Ishikawa (cell line): Measurements from ENCODE around the gene TRPM5.

Experiments used
- CEBPB ChIP-seq: IDR thresholded peaks from 2 replicates; pipeline ENCODE4 v1.6.1; 2012
- CREB1 ChIP-seq: IDR thresholded peaks from 2 replicates; pipeline ENCODE4 v1.6.1; 2012; ENCODE audit warnings: low read depth
- EGR1 ChIP-seq: IDR thresholded peaks from 2 replicates; pipeline ENCODE4 v1.6.1; 2012
- EP300 ChIP-seq: IDR thresholded peaks from 2 replicates; pipeline ENCODE4 v1.6.1; 2012; ENCODE audit warnings: borderline replicate concordance
- NFIC ChIP-seq: IDR thresholded peaks from 2 replicates; pipeline ENCODE4 v1.6.1; 2012
- RAD21 ChIP-seq: IDR thresholded peaks from 2 replicates; pipeline ENCODE4 v1.6.1; 2012; ENCODE audit warnings: low read depth
- REST ChIP-seq: IDR thresholded peaks from 2 replicates; pipeline ENCODE4 v1.6.1; 2012; ENCODE audit warnings: low read depth, mild to moderate bottlenecking
- TAF1 ChIP-seq: IDR thresholded peaks from 2 replicates; pipeline ENCODE4 v1.6.1; 2012; ENCODE audit warnings: low read depth, mild to moderate bottlenecking
- TCF12 ChIP-seq: IDR thresholded peaks from 2 replicates; pipeline ENCODE4 v1.6.1; 2012; ENCODE audit warnings: low read depth
- TEAD4 ChIP-seq: IDR thresholded peaks from 2 replicates; pipeline ENCODE4 v1.6.1; 2012
- YY1 ChIP-seq: IDR thresholded peaks from 2 replicates; pipeline ENCODE4 v1.6.1; 2012; ENCODE audit warnings: low read depth
- ZBTB7A ChIP-seq: IDR thresholded peaks from 2 replicates; pipeline ENCODE4 v1.6.1; 2012; ENCODE audit warnings: low read depth
- TF ChIP-seq, protein P1 (sequence below): IDR thresholded peaks from 2 replicates; pipeline ENCODE4 v1.6.1; 2012

DNA sequence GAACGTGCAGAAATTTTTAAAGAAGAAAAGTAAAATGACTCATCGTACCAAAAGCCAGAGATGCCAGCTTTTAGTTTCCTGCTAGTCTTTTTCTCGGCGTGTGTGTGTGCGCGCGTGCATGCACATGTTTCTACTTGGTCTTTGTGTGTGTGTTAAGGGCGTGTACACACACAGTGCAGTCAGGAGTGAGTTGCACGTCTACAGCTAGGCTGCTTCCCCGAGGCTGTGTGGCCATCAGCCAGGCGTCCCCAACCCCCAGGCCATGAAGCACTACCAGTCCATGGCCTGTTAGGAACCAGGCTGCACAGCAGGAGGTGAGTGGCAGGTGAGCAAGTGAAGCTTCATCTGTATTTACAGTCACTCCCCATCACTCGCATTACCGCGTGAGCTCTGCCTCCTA is 36.9 kb upstream of the TRPM5 start:
- TF ChIP-seq YY1 (no peak), CREB1 (no peak), NFIC (no peak), TAF1 (no peak), EP300 (no peak), EGR1 (no peak), CEBPB (no peak), RAD21 (no peak), TEAD4 (no peak), REST (no peak), TCF12 (no peak), ZBTB7A (no peak)
- TF ChIP-seq, protein P1, sequence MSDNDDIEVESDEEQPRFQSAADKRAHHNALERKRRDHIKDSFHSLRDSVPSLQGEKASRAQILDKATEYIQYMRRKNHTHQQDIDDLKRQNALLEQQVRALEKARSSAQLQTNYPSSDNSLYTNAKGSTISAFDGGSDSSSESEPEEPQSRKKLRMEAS = no peak
